ENCODE results near the gene COPE.
"Not testable (repeated sequence)": the region's sequence is repeated elsewhere in the genome, so short reads cannot be mapped to it uniquely, and the experiment has no call there.

COPE gene

DNA sequence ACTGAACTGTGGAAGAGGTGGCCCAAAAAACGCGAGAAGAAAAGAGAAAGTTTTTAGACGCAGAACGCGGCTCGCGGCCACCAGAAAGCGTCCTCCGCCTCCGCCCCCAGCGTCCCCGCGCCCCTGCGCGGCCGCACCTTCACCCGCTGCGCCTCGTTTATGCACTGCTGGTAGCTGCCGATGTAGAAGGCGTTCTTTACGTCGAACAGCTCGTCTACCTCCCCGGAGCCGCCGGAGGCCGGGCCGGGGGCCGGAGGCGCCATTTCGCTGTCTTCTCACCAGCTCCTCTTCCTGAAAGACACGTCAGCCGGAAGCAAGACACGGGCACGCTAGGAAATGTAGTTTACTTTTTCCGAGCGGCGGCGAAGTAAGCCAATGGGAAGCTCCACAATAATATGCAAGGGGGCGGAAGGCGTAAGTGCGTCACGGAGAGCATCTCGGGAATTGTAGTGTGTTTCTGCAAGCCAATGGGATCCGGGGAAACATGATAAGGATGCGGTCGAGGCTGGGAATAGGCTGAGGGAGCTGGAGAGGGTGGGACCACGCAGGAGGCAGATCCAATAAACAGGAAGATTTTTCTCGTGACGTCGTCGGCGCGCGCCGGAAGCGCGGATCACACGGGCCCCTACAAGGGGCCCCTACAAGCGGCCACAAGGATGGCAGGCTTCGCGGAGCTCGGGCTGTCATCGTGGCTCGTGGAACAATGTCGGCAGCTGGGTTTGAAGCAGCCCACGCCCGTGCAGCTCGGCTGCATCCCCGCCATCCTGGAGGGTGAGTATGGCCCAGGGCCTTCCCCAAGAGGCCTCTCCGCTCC is at the start of gene COPE, which contains the start of gene DDX49:
Gene COPE (minus strand): TSS at position 302 of the 814 bp plus-strand sequence. CDS start 39 bp downstream, at position 263.
Gene DDX49 (plus strand): TSS at position 630 of the 814 bp plus-strand sequence. CDS start 27 bp downstream, at position 657.
- peak; percentile 86 to 100 (median 98) for DNase-seq

GRCh38 chr19:18967358-18968146 is 48.4 kb upstream of the COPE start:
- peak in 5 of 56 donors; percentile 4 to 45 (median 7) for DNase-seq

DNA sequence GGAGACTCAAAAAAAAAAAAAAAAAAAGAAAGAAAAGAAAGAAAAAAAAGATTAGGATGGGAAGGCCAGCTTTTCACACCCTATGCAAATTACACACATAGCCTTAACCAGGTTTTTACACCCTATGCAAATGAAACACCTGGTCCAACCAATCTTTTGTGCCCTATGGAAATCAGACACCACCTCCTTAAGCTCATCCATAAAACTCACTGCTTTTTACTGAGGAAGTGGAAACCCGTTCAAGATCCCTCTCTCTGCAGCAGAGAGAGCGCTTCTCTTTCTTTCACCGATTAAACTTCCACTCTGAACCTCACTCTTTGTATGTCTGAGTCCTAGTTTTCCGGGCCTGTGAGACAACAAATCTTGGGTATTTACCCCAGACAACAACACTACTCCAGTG is 47.1 kb upstream of the COPE start:
- DNase-seq = no peak

DNA sequence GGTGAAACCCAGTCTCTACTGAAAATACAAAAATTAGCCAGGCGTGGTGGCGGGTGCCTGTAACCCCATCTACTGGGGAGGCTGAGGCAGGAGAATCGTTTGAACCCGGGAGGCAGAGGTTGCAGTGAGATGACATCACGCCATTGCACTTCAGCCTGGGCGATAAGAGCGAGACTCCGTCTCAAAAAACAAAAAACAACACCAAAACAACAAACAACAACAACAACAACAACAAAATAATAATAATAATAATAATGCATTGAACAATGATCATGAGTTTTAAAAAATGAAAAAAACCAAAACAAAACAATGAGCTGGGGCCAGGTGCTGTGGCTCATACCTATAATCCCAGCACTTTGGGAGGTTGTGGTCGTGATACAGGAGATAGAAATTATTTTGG is 44.9 kb upstream of the COPE start:
- no peak for DNase-seq

DNA sequence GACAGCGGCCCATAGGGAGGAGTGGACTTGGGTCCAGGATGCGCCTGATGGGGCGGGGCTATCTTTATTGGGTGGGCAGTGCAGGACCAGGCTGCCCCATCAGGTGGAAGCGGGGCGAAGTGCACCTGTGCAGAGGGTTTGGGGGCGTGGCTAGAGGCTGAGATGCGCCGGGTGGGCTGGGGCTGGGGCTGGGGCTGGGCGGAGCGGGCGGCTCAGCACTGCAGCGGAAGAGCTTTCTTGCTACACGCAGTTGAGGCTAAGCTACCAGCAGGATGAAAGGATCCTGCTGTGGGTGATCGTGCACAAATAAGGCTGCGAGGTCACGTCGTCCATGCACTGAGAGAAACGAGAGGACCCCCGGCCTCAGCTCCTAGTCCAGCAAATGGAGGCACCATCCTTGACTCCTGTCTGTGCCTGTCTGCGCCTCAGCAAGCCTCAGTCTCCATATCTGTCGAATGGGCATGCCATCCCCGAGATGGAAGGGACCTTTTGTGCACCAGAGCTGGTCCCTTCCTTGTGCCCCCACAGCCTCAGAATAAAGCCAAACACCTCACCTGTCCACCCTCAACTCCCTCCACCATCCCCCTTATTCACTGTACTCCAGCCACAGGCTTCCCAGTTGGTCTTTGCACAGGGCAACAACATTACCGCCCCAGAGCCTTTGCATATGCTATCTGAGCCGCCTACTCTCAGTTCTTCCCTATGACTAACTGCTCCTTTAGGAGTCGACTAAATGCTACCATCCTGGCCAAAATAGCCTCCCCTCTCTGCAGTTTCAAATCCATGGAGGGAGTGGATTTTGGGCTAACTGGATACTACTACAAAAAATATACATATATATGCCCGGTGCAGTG is 42.8 kb upstream of the COPE start:
- peak in 1 of 56 donors; percentile 13 for DNase-seq

GRCh38 chr19:18960370-18960769 is 41.2 kb upstream of the COPE start:
- no peak for DNase-seq

DNA sequence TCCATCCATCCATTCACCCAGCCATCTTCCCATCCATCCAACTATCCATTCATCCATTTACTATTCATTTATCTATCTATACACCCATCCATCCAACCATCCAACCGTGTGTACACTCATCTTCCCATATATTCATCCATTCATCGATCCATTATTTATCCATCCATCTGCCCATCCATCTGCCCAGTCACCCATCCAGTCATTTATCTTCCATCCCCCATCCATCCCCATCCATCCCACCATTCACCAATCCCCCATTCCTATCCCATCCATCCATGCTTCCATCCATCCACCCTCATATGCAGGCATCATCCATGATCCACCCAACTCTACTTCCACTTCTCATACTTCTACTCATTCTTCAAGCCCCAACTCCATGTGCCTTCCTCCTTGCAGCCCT is 35.9 kb upstream of the COPE start:
- no peak for DNase-seq

DNA sequence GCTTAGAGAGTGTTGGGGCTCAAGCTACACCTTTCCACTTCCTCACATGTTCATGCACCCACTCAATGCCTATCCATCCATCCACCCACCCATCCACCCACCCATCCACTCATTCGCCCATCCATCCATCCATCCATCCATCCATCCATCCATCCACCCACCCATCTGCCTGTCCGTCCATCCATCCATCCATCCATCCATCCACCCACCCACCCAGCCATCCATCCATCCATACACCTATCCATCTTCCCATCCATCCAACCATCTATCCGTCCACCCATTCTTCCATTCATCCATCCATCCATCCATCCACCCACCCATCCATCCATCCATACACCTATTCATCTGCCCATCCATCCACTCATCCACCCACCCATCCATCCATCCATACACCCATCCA is 34.9 kb upstream of the COPE start:
- DNase-seq = no peak

DNA sequence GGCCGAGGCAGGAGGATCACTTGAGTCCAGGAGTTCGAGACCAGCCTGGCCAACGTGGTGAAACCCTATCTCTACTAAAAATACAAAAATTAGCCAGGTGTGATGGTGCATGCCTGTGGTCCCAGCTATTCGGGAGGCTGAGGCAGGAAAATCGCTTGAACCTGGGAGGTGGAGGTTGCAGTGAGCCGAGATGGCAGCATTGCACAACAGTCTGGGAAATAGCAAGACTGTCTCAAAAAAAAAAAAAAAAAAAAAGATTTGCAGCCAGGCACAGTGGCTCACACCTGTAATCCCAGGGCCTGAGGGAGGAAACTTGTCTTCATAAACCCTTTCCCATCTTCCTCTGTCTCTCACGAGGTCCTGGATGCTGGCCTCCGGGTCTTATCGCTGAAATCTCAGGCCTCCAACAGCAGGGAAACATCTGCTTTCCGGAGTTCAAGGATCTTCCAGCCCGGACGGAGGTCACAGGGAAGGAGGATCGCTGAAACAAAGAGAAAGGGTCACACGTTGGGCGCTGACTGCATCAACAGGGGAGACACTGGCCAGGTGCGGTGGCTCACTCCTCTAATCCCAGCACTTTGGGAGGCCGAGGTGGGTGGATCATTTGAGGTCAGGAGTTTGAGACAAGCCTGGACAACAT is 33.3 kb upstream of the COPE start:
- DNase-seq = not testable (repeated sequence)

DNA sequence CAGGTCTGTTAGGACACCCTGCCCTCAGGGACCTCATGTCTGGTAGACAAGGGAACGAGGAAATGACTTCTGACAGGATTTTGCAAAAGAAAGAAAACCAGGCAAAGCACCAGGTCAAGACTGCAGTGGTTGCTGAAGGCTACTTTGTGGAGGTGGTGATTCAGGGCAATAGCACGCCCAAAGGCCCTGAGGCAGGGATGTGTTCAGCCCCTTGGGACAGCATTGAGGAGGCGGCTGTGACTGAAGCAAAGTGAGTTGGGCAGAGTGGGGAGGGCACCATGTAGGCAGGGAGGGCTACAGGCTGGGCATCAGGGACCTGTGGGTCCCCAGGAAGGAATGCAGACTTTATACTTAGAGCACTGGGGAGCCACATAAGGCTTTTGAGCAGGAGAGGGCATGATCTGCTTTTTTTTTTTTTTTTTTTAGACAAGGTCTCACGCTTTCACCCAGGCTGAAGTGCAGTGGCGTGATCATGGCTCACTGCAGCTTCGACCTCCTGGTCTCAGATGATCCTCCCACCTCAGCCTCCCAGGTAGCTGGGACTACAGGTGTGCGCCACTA is 32.6 kb upstream of the COPE start:
- no peak for DNase-seq

- DNase-seq = no peak
These were observed 30.7 kb upstream of the COPE start for GRCh38 chr19:18949858-18950257.

- no peak for DNase-seq
These were observed 29.8 kb upstream of the COPE start for GRCh38 chr19:18948976-18949356.

- peak in 8 of 56 donors; percentile 6 to 45 (median 22) for DNase-seq
These were observed 29.1 kb upstream of the COPE start for GRCh38 chr19:18948075-18948975.

GRCh38 chr19:18946918-18947317 is 27.7 kb upstream of the COPE start:
- no peak for DNase-seq

DNA sequence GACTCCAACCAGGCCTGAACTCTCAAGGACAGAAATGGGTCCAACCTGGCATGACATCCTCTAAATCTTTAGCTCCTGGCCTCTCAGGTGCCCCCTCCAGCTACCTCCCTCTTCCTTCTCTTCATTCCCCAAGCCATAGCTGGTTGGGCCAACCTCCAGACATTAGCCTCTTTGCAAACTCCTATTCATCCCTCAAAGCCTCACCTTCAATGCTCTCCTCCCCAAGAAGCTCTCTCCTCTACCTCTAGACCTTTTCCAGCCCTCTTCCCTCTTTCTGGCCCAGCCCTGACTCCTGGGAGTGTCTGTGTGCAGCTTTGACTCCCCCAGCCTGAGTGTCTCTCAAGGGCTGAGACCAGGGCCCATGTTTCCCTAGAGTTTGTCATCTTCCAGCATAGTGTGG is 27.1 kb upstream of the COPE start:
- no peak for DNase-seq

DNA sequence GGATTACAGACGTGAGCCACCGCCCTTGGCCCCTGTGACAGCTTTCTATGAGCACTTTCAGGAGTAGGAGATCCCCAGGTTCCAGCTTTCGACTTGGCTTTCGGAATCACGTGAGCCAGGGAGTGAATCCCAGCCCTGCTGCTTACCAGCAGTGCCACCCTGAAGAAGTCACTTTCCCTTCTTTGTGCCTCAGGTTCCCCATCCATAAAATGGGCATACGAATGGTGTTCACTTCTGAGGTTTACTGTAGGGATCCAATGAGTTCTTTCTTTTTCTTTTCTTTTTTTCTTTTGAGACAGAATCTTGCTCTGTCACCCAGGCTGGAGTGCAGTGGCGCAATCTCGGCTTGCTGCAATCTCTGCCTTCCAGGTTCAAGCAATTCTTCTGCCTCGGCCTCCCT is 26.1 kb upstream of the COPE start:
- no peak for DNase-seq

DNA sequence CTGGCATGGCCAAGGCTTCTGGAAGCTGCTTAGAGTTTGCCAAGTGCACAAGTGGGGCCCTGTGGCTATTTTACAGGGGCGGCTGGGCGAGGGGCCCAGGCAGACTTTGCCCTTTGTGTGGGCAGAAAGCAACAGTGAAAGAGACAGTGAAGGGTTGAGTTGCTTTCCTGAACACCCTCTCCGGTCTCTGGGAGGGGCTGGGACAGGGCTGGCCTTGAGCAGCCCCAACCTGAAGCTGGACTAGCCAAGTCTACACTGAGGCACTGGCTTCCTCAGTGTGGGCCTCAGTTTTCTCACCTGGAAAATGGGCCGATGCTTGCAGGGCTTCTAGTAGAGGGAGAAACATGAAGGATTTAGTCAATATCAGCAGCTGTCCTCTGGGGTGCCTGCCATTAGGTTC is 24.3 kb upstream of the COPE start:
- DNase-seq = peak in 3 of 56 donors; percentile 7 to 18 (median 9)

DNA sequence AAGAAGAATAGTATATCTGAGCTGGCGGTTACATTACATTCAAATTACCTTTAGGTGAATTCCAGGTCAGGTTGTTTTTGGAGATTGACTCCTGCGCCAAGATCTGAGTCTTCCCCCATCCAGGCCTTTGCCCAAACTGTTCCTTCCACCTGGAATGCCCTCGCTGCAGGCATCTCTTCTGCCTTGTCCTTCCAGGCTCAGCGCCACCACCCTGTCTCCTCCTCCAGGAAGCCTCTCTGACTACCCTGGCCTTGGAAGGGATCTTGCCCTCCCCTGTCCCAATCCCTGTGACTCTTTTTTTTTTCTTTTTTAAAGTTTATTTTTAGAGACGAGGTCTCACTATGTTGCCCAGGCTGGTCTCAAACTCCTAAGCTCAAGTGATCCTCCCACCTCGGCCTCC is 23.5 kb upstream of the COPE start:
- DNase-seq = no peak

DNA sequence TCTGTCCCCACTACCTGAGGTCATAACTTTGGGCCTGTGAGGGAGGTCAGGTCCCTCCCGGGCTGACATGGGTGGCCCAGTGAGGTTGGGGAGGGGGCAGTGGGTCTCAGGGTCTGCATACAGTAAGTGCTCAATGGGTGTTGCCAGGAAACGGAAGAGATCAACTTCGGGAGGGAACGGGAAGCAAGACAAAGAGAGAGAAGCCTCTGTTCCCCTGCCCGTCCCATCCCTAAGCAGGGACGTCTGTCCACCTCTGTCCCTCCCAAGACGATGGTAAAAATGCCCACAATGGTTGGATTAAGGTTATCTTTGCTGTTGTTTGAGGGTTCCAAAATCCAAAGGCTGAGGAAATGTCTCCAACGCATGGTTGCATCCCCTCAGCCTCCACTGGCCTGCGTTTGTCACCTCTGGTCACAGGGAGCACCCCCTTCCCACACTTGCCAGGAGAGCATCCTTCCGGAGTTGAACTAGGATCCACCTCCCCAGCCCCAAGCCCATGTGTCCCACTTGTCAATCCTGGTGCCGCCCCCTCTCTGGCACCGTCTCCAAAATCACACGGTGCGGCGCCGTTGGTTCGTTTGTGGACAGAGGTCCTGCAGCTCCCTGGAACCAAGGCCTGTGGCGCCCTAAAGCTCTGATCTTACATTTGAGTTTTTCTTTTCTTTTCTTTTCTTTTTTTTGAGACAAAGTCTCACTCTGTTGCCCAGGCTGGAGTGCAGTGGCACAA is 22.6 kb upstream of the COPE start:
- DNase-seq = peak in 7 of 56 donors; percentile 7 to 53 (median 14)
